Measurements from ENCODE around the gene HDDC3.
"Not testable (repeated sequence)": the region's sequence is repeated elsewhere in the genome, so short reads cannot be mapped to it uniquely, and the experiment has no call there.

HDDC3 gene

GRCh38 chr15:90926766-90927165 is 5.6 kb downstream of the HDDC3 start:
- not testable (repeated sequence) for DNase-seq (ENCODE audit: low read depth); H3K27me3 ChIP-seq (replicated peaks; ENCODE audit: control insufficient read depth, insufficient read depth, low read length); H3K9ac ChIP-seq (ENCODE audit: low read length); H3K9me3 ChIP-seq (ENCODE audit: control insufficient read depth, low read length); H3K36me3 ChIP-seq (ENCODE audit: control insufficient read depth, insufficient read depth, low read length, severe bottlenecking); H3K4me3 ChIP-seq (ENCODE audit: low read length)
- H3K4me1 ChIP-seq (ENCODE audit: control insufficient read depth, insufficient read depth, low read length): peaks cover 35% of the 10 kb centered on the region

DNA sequence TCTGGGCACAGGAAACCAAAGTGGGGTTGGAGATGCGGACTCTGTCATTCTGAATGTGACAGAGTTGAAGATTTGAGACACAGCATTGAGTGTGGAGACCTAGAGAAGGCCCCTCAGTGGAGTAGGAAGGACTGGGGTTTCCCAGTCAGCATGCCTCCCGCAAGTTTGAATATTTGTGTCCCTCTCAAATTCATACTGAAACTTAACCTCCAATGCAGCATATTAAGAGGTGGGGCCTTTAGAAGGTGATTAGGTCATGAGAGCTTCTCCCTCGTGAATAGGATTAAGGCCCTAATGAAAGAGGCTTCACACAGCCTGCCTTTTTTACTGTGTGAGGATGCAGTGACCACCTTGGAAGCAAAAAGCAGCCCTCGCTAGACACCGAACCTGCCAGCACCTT is 8.0 kb downstream of the HDDC3 start:
- Histone ChIP-seq H3K9ac (ENCODE audit: low read length) (no peak overlapping the region), H3K4me1 (ENCODE audit: control insufficient read depth, insufficient read depth, low read length) (peaks cover 20% of the 10 kb centered on the region), H3K9me3 (ENCODE audit: control insufficient read depth, low read length) (no peaks in the 10 kb centered on the region), H3K27me3 (replicated peaks; ENCODE audit: control insufficient read depth, insufficient read depth, low read length) (no peaks in the 10 kb centered on the region), H3K4me3 (ENCODE audit: low read length) (no peak overlapping the region), H3K36me3 (ENCODE audit: control insufficient read depth, insufficient read depth, low read length, severe bottlenecking) (peaks cover 20% of the 10 kb centered on the region)
- DNase-seq (ENCODE audit: low read depth): no peak

DNA sequence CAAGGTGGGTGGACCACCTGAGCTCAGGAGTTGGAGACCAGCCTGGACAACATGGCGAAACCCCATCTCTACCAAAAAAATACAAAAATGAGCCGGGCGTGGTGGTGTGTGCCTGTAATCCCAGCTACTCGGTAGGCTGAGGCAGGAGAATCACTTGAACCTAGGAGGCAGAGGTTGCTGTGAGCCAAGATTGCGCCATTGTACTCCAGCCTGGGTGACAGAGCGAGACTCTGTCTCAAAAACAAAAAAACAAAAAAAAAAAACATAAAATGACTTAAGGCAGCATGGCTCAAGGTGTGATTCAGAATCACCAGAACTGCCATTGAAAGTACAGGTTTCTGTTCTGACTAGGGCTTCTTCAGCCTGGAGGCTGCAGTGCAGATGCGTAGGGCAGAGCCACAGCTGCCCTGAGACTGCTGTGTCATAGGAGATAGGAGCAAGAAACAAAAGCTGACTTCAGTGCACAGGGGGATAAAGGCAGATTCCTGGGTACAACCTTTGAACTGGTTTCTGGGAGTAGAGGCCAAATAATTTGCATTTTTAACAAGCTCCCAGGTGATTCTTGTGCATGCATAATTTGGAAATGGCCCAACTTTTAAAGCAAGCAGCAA is 9.5 kb downstream of the HDDC3 start:
- not testable (repeated sequence) for H3K9me3 ChIP-seq (ENCODE audit: control insufficient read depth, low read length); DNase-seq (ENCODE audit: low read depth); H3K4me1 ChIP-seq (ENCODE audit: control insufficient read depth, insufficient read depth, low read length); H3K4me3 ChIP-seq (ENCODE audit: low read length); H3K9ac ChIP-seq (ENCODE audit: low read length); H3K27me3 ChIP-seq (replicated peaks; ENCODE audit: control insufficient read depth, insufficient read depth, low read length)
- H3K36me3 ChIP-seq (ENCODE audit: control insufficient read depth, insufficient read depth, low read length, severe bottlenecking): peaks cover 34% of the 10 kb centered on the region

GRCh38 chr15:90921887-90922286 is 10.5 kb downstream of the HDDC3 start:
- H3K4me1 ChIP-seq (ENCODE audit: control insufficient read depth, insufficient read depth, low read length): peaks cover 8% of the 10 kb centered on the region
- H3K9ac ChIP-seq (ENCODE audit: low read length): no peak overlapping the region
- H3K36me3 ChIP-seq (ENCODE audit: control insufficient read depth, insufficient read depth, low read length, severe bottlenecking): peaks cover 43% of the 10 kb centered on the region
- H3K4me3 ChIP-seq (ENCODE audit: low read length): no peak overlapping the region
- H3K27me3 ChIP-seq (replicated peaks; ENCODE audit: control insufficient read depth, insufficient read depth, low read length): no peaks in the 10 kb centered on the region
- H3K9me3 ChIP-seq (ENCODE audit: control insufficient read depth, low read length): no peaks in the 10 kb centered on the region
- no peak for DNase-seq (ENCODE audit: low read depth)

GRCh38 chr15:90918835-90919234 is 13.5 kb downstream of the HDDC3 start:
- H3K9me3 ChIP-seq (ENCODE audit: control insufficient read depth, low read length): no peaks in the 10 kb centered on the region
- no peak overlapping the region for H3K4me3 ChIP-seq (ENCODE audit: low read length)
- H3K27me3 ChIP-seq (replicated peaks; ENCODE audit: control insufficient read depth, insufficient read depth, low read length): no peaks in the 10 kb centered on the region
- peaks cover 69% of the 10 kb centered on the region for H3K36me3 ChIP-seq (ENCODE audit: control insufficient read depth, insufficient read depth, low read length, severe bottlenecking)
- no peak for DNase-seq (ENCODE audit: low read depth)
- H3K4me1 ChIP-seq (ENCODE audit: control insufficient read depth, insufficient read depth, low read length): peaks cover 8% of the 10 kb centered on the region
- H3K9ac ChIP-seq (ENCODE audit: low read length): no peak overlapping the region

GRCh38 chr15:90918034-90918788 is 14.1 kb downstream of the HDDC3 start:
- Histone ChIP-seq H3K27me3 (replicated peaks; ENCODE audit: control insufficient read depth, insufficient read depth, low read length) (no peaks in the 10 kb centered on the region), H3K36me3 (ENCODE audit: control insufficient read depth, insufficient read depth, low read length, severe bottlenecking) (peaks cover 75% of the 10 kb centered on the region), H3K4me3 (ENCODE audit: low read length) (no peak overlapping the region), H3K4me1 (ENCODE audit: control insufficient read depth, insufficient read depth, low read length) (peaks cover 8% of the 10 kb centered on the region), H3K9ac (ENCODE audit: low read length) (no peak overlapping the region), H3K9me3 (ENCODE audit: control insufficient read depth, low read length) (no peaks in the 10 kb centered on the region)
- no peak for DNase-seq (ENCODE audit: low read depth)

DNA sequence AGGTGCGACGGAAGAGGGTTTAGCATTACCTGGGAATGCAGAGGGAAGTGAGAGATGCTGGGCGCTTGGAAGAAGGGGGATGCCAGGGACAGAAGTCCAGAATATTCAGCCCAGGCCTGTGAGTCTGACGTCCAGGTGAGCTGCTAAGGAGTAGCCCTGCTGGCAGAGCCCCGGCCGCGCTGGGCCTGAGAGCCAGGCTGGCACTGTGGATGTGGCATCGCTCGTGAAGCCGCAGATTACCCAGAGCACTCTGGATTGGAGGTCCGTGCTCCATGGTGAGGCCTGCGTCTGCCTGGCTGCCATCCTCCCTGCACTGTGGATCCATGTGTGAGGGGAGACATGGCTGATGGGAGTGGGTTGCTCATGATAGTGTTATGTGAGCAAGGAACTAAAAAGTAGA is 14.8 kb downstream of the HDDC3 start:
- H3K9me3 ChIP-seq (ENCODE audit: control insufficient read depth, low read length): no peaks in the 10 kb centered on the region
- no peak for DNase-seq (ENCODE audit: low read depth)
- no peak overlapping the region for H3K4me3 ChIP-seq (ENCODE audit: low read length)
- H3K4me1 ChIP-seq (ENCODE audit: control insufficient read depth, insufficient read depth, low read length): peaks cover 1% of the 10 kb centered on the region
- no peaks in the 10 kb centered on the region for H3K27me3 ChIP-seq (replicated peaks; ENCODE audit: control insufficient read depth, insufficient read depth, low read length)
- H3K36me3 ChIP-seq (ENCODE audit: control insufficient read depth, insufficient read depth, low read length, severe bottlenecking): peaks cover 82% of the 10 kb centered on the region
- no peak overlapping the region for H3K9ac ChIP-seq (ENCODE audit: low read length)

GRCh38 chr15:90916461-90916860 is 15.9 kb downstream of the HDDC3 start:
- H3K4me3 ChIP-seq (ENCODE audit: low read length): no peak overlapping the region
- H3K4me1 ChIP-seq (ENCODE audit: control insufficient read depth, insufficient read depth, low read length): no peaks in the 10 kb centered on the region
- peaks cover 93% of the 10 kb centered on the region for H3K36me3 ChIP-seq (ENCODE audit: control insufficient read depth, insufficient read depth, low read length, severe bottlenecking)
- no peaks in the 10 kb centered on the region for H3K9me3 ChIP-seq (ENCODE audit: control insufficient read depth, low read length)
- no peak overlapping the region for H3K9ac ChIP-seq (ENCODE audit: low read length)
- H3K27me3 ChIP-seq (replicated peaks; ENCODE audit: control insufficient read depth, insufficient read depth, low read length): no peaks in the 10 kb centered on the region
- DNase-seq (ENCODE audit: low read depth): no peak

DNA sequence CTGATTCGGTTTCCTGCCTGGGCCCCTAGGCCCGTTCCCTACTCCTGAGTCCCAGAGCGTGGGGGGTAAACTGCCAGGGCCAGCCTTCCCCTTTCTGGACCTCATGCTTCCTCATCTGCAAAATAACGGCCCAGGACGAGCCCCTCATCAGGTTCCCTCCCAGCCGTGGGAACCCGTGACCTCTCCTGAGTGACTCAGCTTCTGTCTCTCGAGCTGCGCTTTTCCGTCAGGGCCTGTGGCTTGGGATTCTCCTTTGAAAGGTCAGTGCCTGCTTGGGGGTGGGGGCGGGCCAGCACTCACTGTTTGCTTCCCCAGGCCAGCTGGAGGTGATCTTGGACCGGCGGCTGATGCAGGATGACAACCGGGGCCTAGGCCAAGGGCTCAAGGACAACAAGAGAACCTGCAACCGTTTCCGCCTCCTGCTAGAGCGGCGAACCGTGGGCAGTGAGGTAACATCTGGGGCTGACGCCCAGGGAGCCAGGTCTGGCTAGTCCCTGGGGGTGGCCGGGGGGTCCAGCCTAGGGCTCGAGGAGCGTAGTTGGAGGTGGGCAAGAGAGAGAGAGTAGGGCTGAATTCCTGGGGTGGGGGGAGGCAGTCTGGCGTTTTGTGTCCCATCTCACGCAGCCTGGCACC is 16.4 kb downstream of the HDDC3 start:
- no peak for DNase-seq (ENCODE audit: low read depth)
- Histone ChIP-seq H3K9me3 (ENCODE audit: control insufficient read depth, low read length) (no peaks in the 10 kb centered on the region), H3K36me3 (ENCODE audit: control insufficient read depth, insufficient read depth, low read length, severe bottlenecking) (peaks cover 94% of the 10 kb centered on the region), H3K4me1 (ENCODE audit: control insufficient read depth, insufficient read depth, low read length) (no peaks in the 10 kb centered on the region), H3K4me3 (ENCODE audit: low read length) (no peak overlapping the region), H3K27me3 (replicated peaks; ENCODE audit: control insufficient read depth, insufficient read depth, low read length) (no peaks in the 10 kb centered on the region), H3K9ac (ENCODE audit: low read length) (no peak overlapping the region)

GRCh38 chr15:90915216-90915807 is 17.0 kb downstream of the HDDC3 start:
- no peak for DNase-seq (ENCODE audit: low read depth)
- H3K36me3 ChIP-seq (ENCODE audit: control insufficient read depth, insufficient read depth, low read length, severe bottlenecking): peaks cover 94% of the 10 kb centered on the region
- no peak overlapping the region for H3K4me3 ChIP-seq (ENCODE audit: low read length)
- H3K9me3 ChIP-seq (ENCODE audit: control insufficient read depth, low read length): no peaks in the 10 kb centered on the region
- no peaks in the 10 kb centered on the region for H3K4me1 ChIP-seq (ENCODE audit: control insufficient read depth, insufficient read depth, low read length)
- H3K9ac ChIP-seq (ENCODE audit: low read length): no peak overlapping the region
- no peaks in the 10 kb centered on the region for H3K27me3 ChIP-seq (replicated peaks; ENCODE audit: control insufficient read depth, insufficient read depth, low read length)

DNA sequence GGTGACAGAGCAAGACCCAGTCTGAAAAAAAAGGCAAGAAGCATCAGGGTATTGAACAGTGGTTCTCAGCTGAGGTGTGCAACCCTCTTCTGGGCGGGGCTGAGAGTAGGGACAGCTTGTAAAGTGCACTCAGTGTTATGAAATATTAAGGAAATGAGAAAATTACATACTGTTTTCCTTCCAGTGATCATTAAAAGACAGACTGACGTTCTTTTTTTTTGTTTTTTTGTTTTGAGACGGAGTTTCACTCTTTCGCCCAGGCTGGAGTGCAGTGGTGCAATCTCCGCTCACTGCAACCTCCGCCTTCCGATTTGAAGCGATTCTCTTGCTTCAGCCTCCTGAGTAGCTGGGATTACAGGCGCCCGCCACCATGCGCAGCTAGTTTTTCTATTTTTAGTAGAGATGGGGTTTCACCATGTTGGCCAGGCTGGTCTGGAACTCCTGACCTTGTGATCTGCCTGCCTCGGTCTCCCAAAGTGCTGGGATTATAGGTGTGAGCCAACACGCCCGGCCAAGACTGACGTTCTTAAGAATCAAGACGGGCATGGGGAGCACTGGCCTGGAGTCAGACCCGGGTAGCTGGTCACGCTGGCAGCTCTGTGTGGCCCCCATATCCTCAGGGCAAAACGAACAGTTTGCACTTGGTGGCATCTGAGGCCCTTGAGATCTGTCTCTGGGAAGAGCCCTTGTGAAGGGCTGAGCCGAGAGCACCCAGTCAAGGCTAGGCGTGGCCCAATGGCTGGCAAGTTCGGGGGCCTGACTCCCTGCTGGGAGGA is 17.9 kb downstream of the HDDC3 start:
- no peak overlapping the region for H3K4me3 ChIP-seq (ENCODE audit: low read length)
- H3K27me3 ChIP-seq (replicated peaks; ENCODE audit: control insufficient read depth, insufficient read depth, low read length): no peaks in the 10 kb centered on the region
- no peak for DNase-seq (ENCODE audit: low read depth)
- no peaks in the 10 kb centered on the region for H3K9me3 ChIP-seq (ENCODE audit: control insufficient read depth, low read length)
- H3K36me3 ChIP-seq (ENCODE audit: control insufficient read depth, insufficient read depth, low read length, severe bottlenecking): peaks cover 90% of the 10 kb centered on the region
- no peaks in the 10 kb centered on the region for H3K4me1 ChIP-seq (ENCODE audit: control insufficient read depth, insufficient read depth, low read length)
- no peak overlapping the region for H3K9ac ChIP-seq (ENCODE audit: low read length)
